Tibial nerve (tissue), 4 donors: ENCODE measurements around the gene RCAN1. TPM values are rescaled to one million over a fixed set of nuclear protein-coding genes. Genes with fewer than 3 reads are reported as not detected.

Experiments
- DNase-seq, 2 donors: peaks; one replicate each; pipeline ENCODE4 v3.0.0-alpha.2; 2019; ENCODE audit warnings: low spot score in 2 of 2
- H3K27ac ChIP-seq, 4 donors: fragments of 200-600 bp; sonication (generic) in 3 of 4; one replicate each; pipeline ENCODE4 v1.5.1; 2017 to 2019; ENCODE audit warnings: mild to moderate bottlenecking in 1 of 4
- H3K27me3 ChIP-seq, 2 donors: fragments of 200-600 bp; sonication (generic) in 1 of 2; one replicate each; pipeline versions ENCODE4 v1.5.1 to v1.6.0; 2017 to 2019
- H3K36me3 ChIP-seq, 3 donors: fragments of 200-600 bp; sonication (generic); one replicate each; pipeline ENCODE4 v1.5.1; 2018 to 2019
- H3K4me1 ChIP-seq, 4 donors: fragments of 200-600 bp; sonication (generic) in 3 of 4; one replicate each; pipeline ENCODE4 v1.5.1; 2017 to 2019
- H3K4me3 ChIP-seq, 4 donors: fragments of 200-600 bp; sonication (generic) in 3 of 4; one replicate each; pipeline ENCODE4 v1.5.1; 2017 to 2019; ENCODE audit warnings: mild to moderate bottlenecking in 1 of 4, moderate library complexity in 1 of 4
- H3K9me3 ChIP-seq, 4 donors: fragments of 200-600 bp; sonication (generic) in 3 of 4; one replicate each; pipeline ENCODE4 v1.5.1; 2017 to 2019
- EP300 ChIP-seq, 2 donors: sonication (generic); formaldehyde crosslinking; IDR thresholded peaks; one replicate each; pipeline ENCODE4 v1.6.1; 2017; ENCODE audit warnings: antibody characterized with exemption in 2 of 2, mild to moderate bottlenecking in 1 of 2
- POLR2A ChIP-seq, 2 donors: fragments of 450-650 bp; IDR thresholded peaks; one replicate each; pipeline ENCODE4 v1.6.1; 2017; ENCODE audit warnings: antibody characterized with exemption in 2 of 2, mild to moderate bottlenecking in 2 of 2, moderate library complexity in 2 of 2
- WGBS, 2 donors: methylation state at CpG; one replicate each; pipeline ENCODE4 v1.1.5; 2018; 5-methylcytosine and 5-hydroxymethylcytosine counted together
- total RNA-seq, 4 donors: library from RNA; depleted of rRNA; stranded (reverse); fragments of >200 nt; gene quantifications; one replicate each; pipeline ENCODE4 v1.1.0, GENCODE V29; 2016
- TF ChIP-seq, protein P1 (sequence below), 5 experiments: fragments of 200-600 bp in 3 of 5; fragments of 450-650 bp in 2 of 5; sonication (generic) in 3 of 5; IDR thresholded peaks; one replicate each; pipeline ENCODE4 v1.5.1; 2016 to 2019; ENCODE audit warnings: antibody characterized with exemption in 5 of 5, mild to moderate bottlenecking in 3 of 5, moderate library complexity in 2 of 5

RCAN1 gene
- total RNA-seq, 4 donors from 2014 or later = 51.8 to 71.2 (median 66.7) TPM

DNA sequence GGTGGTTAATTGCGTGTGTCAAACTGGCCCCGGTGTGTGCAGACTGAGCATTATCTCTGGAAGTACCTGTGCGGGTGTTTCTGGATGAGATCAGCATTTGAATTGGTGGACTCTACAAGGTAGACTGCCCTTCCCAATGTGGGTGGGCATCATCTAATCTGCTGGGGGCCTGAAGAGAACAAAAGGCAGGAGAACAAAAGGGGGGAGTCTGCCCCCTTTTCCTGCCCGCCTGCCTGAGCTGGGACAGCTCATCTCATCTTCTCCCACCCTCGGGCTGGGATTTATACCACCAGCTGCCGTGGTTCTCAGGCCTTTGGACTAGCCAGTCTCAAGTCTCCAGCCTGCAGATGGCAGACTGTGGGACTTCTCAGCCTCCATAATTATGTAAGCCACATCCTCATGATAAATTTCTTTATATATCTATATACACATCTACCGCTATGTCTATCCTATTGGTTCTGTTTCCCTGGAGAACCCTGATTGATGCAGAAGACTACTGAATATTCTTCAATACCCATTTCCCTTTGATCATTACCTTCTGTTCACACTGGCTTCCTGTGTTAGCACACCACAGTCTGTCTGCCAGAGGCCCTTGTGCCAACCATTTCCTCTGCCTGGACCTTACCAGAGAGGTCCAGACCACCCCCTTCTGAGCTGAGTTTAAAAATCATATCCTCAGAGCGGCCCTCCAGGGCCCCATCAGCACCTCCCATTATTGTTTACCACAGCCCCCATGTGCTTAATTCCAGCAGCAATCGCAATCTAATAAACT is 25.2 kb downstream of the RCAN1 start:
- Histone ChIP-seq H3K36me3 (peaks cover 0 to 8% (median 0%) of the 10 kb centered on the region in 3 donors), H3K9me3 (no peaks in the 10 kb centered on the region), H3K27me3 (no peaks in the 10 kb centered on the region), H3K27ac (no peak overlapping the region), H3K4me1 (peaks cover 0 to 41% (median 22%) of the 10 kb centered on the region in 4 donors), H3K4me3 (no peak overlapping the region)
- 89 to 92% methylated on average over 9 of the region's 9 CpGs for WGBS, 2 donors
- no peak for DNase-seq
- TF ChIP-seq POLR2A (IDR thresholded peaks at IDR 0.05) (no peak), EP300 (IDR thresholded peaks at IDR 0.05) (no peak)
- TF ChIP-seq, protein P1, sequence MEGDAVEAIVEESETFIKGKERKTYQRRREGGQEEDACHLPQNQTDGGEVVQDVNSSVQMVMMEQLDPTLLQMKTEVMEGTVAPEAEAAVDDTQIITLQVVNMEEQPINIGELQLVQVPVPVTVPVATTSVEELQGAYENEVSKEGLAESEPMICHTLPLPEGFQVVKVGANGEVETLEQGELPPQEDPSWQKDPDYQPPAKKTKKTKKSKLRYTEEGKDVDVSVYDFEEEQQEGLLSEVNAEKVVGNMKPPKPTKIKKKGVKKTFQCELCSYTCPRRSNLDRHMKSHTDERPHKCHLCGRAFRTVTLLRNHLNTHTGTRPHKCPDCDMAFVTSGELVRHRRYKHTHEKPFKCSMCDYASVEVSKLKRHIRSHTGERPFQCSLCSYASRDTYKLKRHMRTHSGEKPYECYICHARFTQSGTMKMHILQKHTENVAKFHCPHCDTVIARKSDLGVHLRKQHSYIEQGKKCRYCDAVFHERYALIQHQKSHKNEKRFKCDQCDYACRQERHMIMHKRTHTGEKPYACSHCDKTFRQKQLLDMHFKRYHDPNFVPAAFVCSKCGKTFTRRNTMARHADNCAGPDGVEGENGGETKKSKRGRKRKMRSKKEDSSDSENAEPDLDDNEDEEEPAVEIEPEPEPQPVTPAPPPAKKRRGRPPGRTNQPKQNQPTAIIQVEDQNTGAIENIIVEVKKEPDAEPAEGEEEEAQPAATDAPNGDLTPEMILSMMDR (IDR thresholded peaks at IDR 0.05) = no peak

DNA sequence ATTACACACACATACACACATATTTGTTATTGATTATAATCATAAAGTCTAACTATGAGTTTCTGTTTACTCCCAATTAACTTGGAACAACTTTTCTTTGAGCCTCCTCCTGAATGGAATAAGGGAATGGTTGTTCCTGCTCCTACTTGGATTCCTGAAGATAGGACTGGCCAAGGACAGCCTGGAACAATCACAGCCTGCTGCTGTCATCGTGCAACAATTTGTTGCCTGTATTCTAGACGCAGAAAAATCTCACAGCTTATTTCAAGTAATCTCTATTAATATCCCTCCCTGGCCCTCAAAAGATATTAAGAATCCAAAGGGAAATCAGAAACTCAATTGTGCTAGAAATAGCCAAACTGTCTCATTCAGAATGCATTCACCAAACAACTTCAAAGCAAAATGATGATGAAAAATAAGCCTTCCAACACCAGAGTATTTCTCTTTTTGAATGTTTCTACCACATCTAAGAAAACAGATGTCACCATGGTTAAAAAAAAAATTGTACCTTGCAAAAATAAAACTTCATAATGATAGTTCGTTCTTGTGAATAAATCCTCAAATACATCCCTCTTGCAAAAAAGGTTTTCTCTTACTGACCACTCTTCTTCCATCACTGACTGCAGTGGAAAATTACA is 30.9 kb downstream of the RCAN1 start:
- no peaks in the 10 kb centered on the region for H3K27me3 ChIP-seq
- peak overlapping the region in 2 of 4 donors; percentile 12 to 44 for H3K27ac ChIP-seq
- TF ChIP-seq, protein P1 (IDR thresholded peaks at IDR 0.05) = no peak
- WGBS, 2 donors = 37 to 43% methylated on average over 3 of the region's 3 CpGs
- H3K4me1 ChIP-seq = peaks cover 0 to 36% (median 4%) of the 10 kb centered on the region in 4 donors
- DNase-seq = no peak
- no peaks in the 10 kb centered on the region for H3K9me3 ChIP-seq
- peaks cover 0 to 8% (median 0%) of the 10 kb centered on the region in 3 donors for H3K36me3 ChIP-seq
- no peak overlapping the region for H3K4me3 ChIP-seq

DNA sequence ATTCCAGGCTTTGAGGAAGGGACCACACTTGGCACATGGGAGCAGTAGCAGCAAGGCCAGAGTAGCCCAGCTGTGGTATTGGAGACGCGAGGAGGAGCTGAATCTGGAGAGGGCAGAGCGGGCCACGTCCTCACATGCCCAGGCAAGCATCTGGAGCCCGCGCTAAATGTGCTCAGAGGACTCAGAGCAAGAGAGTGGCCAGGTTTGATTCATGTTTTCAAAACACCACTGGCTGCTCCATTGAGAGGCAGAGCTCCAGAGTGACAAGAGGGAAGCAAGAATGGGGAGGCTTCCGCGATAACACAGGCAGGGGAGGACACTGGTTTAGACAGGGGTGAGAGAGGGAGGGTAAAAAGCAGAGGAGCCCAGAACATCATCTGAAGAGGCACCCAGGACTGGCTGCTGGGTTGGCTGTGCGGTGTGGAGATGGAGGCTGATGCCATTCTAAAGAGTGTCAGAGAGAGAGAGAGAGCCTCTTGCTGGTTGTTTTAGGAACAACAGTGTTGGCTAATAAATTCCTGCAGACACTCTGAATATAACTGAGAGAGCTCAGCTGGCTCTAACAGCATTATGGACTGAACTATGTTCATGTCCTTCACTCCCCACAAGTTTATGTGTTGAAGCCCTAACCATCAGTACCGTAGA is 32.3 kb downstream of the RCAN1 start:
- no peak for DNase-seq
- H3K27me3 ChIP-seq = no peaks in the 10 kb centered on the region
- TF ChIP-seq POLR2A (IDR thresholded peaks at IDR 0.05) (no peak), EP300 (IDR thresholded peaks at IDR 0.05) (no peak)
- TF ChIP-seq, protein P1 (IDR thresholded peaks at IDR 0.05) = peak in 3 of 5 experiments; percentile 31 to 41 (median 40)
- peak overlapping the region in 1 of 4 donors; percentile 12 for H3K27ac ChIP-seq
- no peaks in the 10 kb centered on the region for H3K9me3 ChIP-seq
- H3K4me1 ChIP-seq = peaks cover 0 to 36% (median 4%) of the 10 kb centered on the region in 4 donors
- no peak overlapping the region for H3K4me3 ChIP-seq
- H3K36me3 ChIP-seq = no peaks in the 10 kb centered on the region
- 85 to 92% methylated on average over 10 of the region's 10 CpGs for WGBS, 2 donors

DNA sequence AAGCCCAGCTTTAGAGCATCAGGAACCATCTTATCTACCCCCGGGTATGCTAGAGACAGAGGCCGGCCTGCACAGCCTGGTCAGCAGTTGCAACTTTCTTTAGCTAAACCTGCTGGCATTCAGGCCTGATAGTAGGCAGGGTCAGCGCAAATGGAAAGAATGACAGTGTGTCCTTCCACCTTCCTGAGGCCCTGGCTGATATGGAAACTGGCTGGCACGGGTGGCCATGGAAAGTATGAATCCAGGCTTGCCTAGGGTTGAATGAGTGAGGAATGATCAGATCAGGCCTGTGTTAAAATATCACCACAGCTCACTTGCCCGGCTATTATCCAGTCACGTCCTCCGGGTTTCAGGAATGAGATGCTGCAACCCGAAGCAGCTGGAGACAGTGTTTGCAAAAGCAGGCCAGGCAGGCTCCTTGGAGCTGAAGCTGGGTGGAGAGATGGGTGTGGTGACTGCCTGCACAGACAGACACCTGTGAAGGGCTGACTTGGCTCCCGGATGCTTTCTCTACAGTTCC is 34.7 kb downstream of the RCAN1 start:
- Histone ChIP-seq H3K36me3 (no peaks in the 10 kb centered on the region), H3K9me3 (no peaks in the 10 kb centered on the region), H3K4me3 (no peak overlapping the region), H3K27ac (peak overlapping the region in 1 of 4 donors; percentile 6), H3K27me3 (no peaks in the 10 kb centered on the region), H3K4me1 (peaks cover 0 to 48% (median 6%) of the 10 kb centered on the region in 4 donors)
- no peak for DNase-seq
- no peak for TF ChIP-seq EP300 (IDR thresholded peaks at IDR 0.05)
- TF ChIP-seq, protein P1 (IDR thresholded peaks at IDR 0.05) = no peak
- no peak for TF ChIP-seq POLR2A (IDR thresholded peaks at IDR 0.05)
- WGBS, 2 donors = 74 to 84% methylated on average over 9 of the region's 9 CpGs
